GM21447 (cell line): ENCODE results near the gene PAX5.
A peak's percentile ranks its signal among the peaks of the same experiment; 100 is the strongest.
"Not testable (repeated sequence)": the region's sequence is repeated elsewhere in the genome, so short reads cannot be mapped to it uniquely, and the experiment has no call there.

ENCODE experiments used
- ATAC-seq: cut with Tn5 transposase; IDR thresholded peaks from one replicate; pipeline ENCODE4 v1.9.1; 2021; ENCODE audit not compliant: unreplicated experiment

PAX5 gene

GRCh38 chr9:37033682-37034304 is at the start of gene PAX5:
Gene PAX5, minus strand, starts transcription at chr9:37034268. Its CDS starts 237 bp downstream, at chr9:37034031.
- ATAC-seq: no peak

- no peak for ATAC-seq
These were observed 49.6 kb upstream of the PAX5 start for GRCh38 chr9:37083654-37084053.

DNA sequence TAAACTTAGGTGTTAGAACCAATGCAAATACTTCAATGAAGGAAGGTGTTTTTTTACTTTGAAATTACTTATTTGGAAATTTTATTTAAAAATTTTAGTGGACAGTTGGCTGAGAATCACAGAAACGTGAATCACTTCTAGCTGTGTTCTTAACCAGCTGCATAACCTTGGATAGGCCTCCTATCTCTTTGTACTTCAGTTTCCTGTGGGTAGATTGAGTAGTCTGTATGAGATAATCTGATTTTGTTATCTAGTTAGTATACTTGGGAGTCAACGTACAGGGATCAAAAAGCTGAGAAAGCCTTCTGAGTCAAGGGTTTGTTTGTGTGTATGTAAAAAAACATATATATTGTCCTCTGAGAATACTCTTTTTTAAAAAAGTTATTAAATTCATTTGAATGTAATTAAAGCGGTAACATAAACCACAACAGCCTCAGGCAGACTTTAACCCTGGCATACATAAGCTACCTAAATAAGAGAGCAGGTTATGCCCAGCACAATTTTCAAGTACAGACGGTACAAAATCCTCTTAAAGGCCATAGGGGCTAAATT is 48.2 kb upstream of the PAX5 start:
- ATAC-seq: no peak

DNA sequence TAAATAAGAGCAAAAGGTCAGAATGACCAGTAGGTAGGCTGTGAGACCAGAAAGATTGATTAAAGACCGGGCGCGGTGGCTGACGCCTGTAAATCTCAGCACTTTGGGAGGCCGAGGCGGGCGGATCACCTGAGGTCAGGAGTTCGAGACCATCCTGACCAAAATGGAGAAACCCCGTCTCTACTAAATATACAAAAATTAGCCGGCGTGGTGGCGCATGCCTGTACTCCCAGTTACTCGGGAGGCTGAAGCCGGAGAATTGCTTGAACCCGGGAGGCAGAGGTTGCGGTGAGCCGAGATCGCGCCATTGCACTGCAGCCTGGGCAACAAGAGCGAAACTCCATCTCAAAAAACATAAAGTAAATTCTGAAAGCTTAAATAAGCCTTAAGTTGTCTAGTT is 47.4 kb upstream of the PAX5 start:
- ATAC-seq: not testable (repeated sequence)

DNA sequence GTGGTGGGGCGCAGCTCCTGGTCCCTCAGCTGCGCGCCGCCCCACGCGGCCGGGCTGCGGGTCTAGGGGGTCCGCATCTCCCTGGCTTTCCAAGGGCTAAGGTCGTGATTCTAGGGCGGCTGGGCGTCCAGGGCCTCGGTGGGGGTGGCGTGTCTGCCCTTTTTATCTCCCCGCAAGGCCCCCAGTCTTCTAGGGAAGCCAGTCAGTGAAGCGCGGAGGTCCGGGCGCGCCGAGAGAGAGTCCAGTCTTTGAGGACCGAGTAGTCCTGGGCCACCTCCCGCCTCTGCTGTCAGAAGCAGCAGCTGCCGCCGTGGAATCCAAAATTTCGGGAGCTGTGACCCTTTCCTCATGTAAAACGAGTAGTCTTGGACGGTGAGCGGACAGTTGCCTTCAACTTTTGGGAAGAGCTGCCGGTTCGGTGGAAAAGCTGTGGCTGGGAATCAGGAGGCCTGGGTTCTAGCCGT is 46.1 kb upstream of the PAX5 start:
- peak; percentile 23 for ATAC-seq

- peak; percentile 84 for ATAC-seq
These were observed 45.5 kb upstream of the PAX5 start for GRCh38 chr9:37079370-37080164.

DNA sequence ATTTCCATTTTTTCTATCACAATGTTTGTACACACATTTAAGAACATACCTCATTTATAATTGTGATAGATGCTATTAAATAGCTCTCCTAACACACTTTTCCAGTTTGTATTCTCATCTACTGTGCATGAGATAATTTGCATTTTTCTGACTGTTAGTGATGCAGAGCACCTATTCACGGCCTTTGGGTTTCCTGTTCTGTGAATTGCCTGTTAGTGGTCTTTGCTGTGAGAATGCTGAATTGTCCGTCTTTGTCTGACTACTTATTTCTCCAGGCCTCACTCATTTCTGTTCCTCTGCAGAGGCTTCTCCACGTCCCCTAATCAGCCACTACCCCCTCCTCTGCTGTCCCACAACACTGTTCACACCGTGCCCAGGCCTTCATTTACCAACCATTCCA is 40.7 kb upstream of the PAX5 start:
- not testable (repeated sequence) for ATAC-seq

- peak; percentile 81 for ATAC-seq
These were observed 32.2 kb upstream of the PAX5 start for GRCh38 chr9:37066139-37066725.

DNA sequence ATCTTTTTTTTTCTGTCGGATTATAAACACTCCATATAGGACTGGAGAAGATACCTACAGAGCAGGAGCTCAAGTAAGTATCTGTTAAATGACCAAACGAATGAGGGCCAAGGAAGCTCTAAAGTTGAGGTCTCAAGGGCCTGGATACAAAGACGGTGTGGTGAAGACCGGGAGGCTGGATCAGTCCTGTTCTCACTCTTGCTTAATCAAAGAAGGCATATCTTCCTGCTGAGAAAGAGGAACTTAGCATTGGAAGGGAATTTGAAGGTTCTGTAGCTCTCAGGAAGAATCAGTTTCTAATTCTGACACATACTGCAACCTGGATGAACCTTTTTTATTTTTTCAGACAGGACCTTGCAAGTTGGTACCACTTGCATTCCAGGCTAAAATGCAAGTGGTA is 28.3 kb upstream of the PAX5 start:
- no peak for ATAC-seq

DNA sequence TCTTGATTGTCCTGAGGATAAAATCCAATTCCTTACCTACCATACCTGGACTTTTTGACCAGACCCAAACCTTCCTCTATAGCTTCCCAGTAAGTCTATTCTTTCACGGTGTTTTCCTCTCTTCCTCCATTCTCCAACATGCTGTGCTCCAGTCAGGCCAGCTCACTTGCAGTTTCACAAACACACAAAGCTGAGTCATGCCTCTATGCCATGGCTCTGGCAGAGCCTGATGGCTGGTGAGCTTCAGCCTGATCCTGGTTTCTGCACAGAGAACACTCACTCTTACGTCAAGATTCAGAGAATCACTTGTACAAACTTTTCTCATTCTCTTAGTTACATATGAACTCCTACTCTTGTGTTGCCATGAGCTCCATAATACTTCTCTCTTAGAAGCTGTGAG is 27.7 kb upstream of the PAX5 start:
- no peak for ATAC-seq

DNA sequence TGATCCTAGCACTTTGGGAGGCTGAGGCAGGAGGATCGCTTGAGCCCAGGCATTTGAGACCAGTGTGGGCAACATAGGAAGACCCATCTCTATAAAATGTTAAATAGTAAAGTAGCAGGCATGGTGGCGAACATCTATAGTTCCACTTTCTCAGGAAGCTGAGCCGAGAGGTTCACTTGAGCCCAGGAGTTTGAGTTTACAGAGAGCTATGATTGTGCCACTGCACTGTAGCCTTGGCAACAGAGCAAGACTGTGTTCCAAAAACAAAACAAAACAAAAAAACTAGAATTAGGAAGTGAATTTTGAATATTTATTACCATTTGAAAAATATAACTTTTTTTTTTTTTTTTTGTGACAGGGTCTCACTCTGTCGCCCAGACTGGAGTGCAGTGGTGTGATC is 26.8 kb upstream of the PAX5 start:
- ATAC-seq: no peak

DNA sequence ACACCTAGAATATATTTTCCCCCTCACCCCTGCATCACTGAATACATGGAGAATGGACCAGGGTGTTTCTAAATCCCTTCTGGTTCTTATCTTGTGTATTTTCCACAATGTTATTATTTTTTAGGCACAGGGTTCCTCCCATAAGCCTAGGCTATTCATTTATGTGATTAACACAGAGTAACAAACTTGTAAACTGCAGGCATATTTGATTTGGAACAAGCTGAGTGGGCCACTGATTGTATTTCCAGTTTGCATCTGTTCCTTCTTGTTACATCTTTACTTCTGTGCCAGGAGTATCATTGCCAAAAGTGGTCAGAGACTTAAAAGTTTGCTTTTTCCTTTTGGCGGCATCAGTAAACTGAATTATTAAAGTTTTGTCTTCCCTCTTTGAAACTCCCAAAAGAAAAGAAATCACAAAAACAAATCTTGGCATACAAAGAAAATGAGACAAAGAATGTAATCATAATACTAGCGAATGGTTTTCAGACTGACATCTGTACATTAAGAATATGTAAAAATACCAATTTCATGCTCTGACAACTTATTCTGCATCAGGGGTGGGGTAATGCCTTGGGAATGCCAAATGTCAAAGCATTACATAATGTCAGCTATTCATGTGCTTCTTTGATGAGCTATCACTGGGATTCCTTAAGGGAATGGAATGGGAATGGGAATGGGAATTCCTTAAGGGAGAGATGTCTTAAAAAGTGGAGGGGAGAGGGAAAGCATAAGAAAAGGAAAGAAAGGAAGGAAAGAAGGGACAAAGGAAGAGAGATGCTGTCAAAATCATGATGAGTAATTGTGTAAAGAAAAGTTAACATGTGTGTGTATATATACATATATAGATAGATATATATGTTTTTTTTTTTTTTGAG is 22.2 kb upstream of the PAX5 start:
- no peak for ATAC-seq

DNA sequence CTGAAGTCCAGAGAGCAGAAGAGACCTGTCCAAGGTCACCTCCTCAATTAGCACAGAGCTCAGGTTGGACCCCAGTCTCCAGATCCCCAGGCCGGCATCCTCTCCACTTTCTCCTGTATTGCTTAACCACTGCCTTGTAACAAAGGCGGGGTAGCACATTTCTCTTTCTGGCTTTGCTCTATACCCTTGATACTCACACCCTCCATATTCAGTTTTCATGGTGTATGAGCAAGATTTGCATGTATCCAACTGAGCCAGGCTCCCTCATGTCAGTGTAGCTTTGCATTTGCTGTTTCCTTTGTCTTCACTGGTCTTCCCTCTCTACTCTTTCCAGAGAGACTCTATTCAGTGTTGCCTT is 20.3 kb upstream of the PAX5 start:
- not testable (repeated sequence) for ATAC-seq

GRCh38 chr9:37053684-37054362 is 19.8 kb upstream of the PAX5 start:
- ATAC-seq: no peak

DNA sequence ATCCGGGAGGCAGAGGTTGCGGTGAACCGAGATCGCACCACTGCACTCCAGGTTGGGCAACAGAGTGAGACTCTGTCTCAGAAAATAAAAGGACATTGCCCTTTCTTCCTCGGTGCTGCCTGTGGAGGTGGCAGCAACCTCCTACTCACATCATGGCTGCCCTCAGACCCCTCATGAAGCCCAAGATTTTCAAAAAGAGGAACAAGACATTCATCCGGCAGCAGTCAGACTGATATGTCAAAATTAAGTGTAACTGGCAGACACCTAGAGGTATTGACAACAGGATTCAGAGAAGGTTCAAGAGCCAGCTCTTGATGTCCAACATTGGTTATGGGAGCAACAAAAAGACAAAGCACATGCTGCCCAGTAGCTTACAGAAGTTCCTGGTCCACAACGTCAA is 12.6 kb upstream of the PAX5 start:
- no peak for ATAC-seq

DNA sequence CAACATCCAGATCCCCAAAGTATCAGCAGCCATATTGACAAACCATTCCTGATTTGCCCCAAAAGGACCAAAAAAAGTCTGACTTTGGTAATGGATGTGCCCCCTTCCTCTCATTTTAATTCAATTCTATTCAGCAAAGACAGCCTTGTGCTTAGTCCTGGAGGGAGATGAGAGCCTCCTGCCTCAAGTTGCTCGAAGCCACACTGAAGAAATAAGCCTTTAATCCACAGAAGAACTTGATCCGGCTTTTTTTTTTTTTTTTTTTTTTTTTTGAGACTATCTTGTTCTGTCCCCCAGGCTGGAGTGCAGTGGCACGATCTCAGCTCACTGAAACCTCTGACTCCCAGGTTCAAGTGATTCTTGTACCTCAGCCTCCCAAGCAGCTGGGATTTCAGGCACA is 8.4 kb upstream of the PAX5 start:
- ATAC-seq: no peak

- ATAC-seq: no peak
These were observed 6.5 kb upstream of the PAX5 start for GRCh38 chr9:37040508-37041127.

DNA sequence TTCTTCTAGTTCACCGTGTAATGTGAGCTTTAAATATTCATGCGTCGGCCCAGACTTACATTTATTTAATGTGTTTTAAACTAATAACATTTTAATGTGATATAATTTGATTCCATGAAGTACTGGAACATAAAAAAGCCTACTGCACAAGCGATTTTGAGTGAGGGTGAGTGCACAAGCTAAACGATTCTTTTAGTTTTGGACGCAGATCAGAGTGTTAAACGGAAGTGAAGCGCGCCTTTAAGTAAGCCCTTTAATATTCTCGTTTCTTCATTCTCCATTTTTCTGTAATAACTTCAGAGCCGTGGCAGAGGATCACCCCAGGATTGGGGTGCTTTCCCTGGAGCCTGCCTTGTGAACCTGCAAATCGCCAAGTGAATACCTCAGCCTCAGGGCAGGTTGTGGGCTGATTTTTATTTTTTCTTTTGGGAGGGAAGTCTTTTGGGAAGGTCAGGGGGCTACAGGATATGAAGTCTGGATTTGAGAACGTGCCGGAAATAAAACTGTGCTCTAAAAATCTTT is 4.9 kb upstream of the PAX5 start:
- ATAC-seq: no peak

DNA sequence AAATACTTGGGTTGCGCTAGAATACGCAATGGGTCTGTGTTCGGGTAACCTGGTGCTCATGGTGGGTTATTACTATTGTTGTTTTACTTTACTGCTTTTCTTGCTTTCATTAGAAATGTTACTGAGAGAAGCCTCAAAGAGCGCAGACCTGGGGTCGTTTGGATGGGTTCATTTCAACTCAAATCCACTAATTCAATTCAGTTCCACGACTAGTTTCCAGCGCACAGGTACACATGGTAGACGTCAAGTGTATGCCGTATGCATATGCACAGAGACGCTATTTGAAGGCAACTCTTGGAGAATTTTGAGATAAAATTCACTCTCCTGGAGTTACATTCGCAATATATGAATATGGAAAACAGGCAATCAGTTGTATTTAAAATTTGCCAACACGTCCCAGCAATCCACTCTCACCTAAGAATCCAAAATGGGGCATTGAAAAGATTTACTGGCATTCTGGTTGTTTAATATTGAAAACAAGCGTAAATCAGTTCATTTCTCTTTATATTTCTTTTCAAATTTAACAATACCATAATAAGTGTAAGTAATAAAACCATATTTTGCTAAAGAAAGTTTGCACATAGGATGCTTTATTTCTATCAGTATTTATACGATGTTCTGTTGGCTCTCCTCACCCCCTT is 4.4 kb upstream of the PAX5 start:
- no peak for ATAC-seq
